Activated CD8-positive, alpha-beta T cell treated with anti-CD3 and anti-CD28 coated beads for 36 hours (primary cell): ENCODE measurements around the gene FAM25G. TPM values are rescaled to one million over a fixed set of nuclear protein-coding genes. Genes with fewer than 3 reads are reported as not detected.
"Not testable (repeated sequence)": the region's sequence is repeated elsewhere in the genome, so short reads cannot be mapped to it uniquely, and the experiment has no call there.

ENCODE experiments used
- ATAC-seq: fragments of 200-7000 bp; cut with Tn5 transposase; one replicate; pipeline ENCODE4 v1.10.0; 2021; ENCODE audit warnings: mild to moderate bottlenecking, moderate library complexity
- CTCF ChIA-PET: fragments of 350-600 bp; sonication (Branson Sonifier 250); formaldehyde crosslinking; loops from one replicate; lab custom pipeline; 2021; ENCODE audit warnings: antibody characterized with exemption; lab: Charles Lee
- POLR2A ChIA-PET: fragments of 350-600 bp; sonication (Branson Sonifier 250); formaldehyde crosslinking; loops from one replicate; lab custom pipeline; 2021; ENCODE audit warnings: antibody characterized with exemption; lab: Charles Lee
- DNase-seq: peaks from one replicate; pipeline ENCODE4 v3.0.0-alpha.2; 2020
- H3K27ac Mint-ChIP-seq: one replicate; pipeline ENCODE4 v1.8.0; 2021; ENCODE audit warnings: mild to moderate bottlenecking, mixed read lengths
- H3K27me3 Mint-ChIP-seq: one replicate; pipeline ENCODE4 v1.8.0; 2021; ENCODE audit warnings: mixed read lengths
- H3K36me3 Mint-ChIP-seq: one replicate; pipeline ENCODE4 v1.8.0; 2021; ENCODE audit warnings: low read depth, mixed read lengths
- H3K4me1 Mint-ChIP-seq: one replicate; pipeline ENCODE4 v1.8.0; 2021; ENCODE audit warnings: low read depth, mixed read lengths
- H3K4me3 Mint-ChIP-seq: one replicate; pipeline ENCODE4 v1.8.0; 2021; ENCODE audit warnings: mild to moderate bottlenecking, moderate library complexity, mixed read lengths
- H3K9me3 Mint-ChIP-seq: one replicate; pipeline ENCODE4 v1.8.0; 2021; ENCODE audit warnings: mixed read lengths
- intact Hi-C: fragments of 100-400 bp; cut with micrococcal nuclease; formaldehyde crosslinking; loops from one replicate; pipeline ENCODE4 v1.10.0; 2022
- total RNA-seq, 2 experiments: library from RNA; stranded (reverse); gene quantifications; one replicate each; pipeline ENCODE4 v1.2.3, GENCODE V29; 2021
- TF ChIP-seq, protein P1 (sequence below): fragments of 200-600 bp; IDR thresholded peaks from one replicate; pipeline ENCODE4 v1.8.0; 2022; ENCODE audit warnings: antibody characterized with exemption, mild to moderate bottlenecking

Gene FAM25G
- total RNA-seq, 2 experiments from 2014 or later: not detected

DNA sequence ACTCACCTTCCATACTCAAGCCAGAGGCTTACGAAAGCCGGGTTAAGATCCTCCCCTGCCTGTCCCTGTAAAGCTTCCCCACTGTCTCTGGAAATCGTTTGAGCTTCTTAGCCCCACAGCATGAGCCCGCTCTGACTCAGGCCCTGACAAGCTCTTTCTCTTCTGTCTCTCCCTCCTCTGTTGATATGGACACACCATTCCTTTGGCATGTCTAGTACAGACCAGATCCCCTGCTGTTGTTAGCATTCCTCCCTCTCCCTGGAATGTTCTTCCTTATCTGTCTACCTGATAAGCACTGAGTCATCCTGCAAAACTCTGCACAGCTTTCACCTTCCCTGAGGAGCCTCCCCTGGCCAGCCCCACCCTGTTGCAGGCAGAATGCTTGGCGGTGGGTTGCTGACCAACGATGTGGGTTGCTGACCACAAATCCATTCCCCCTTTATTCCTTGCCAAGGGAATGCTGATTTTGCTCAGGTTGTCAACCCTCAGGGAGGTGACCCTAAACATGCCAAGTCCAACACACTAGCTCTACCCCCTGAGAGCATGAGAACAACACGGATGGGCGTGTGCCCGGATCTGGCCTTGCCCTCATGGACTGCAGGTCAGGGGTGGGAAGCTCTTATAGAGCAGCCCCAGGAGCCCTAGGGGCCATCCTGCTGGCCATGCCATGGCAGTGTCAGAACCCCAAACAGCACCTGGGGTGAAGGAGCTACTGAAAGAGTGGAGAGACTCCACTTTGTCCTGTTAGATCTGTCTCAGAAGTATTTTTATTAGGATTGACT is 28.7 kb downstream of the FAM25G start:
- ATAC-seq, H3K27ac Mint-ChIP-seq, H3K9me3 Mint-ChIP-seq, H3K27me3 Mint-ChIP-seq, DNase-seq, POLR2A ChIA-PET, intact Hi-C loops, H3K4me3 Mint-ChIP-seq, H3K36me3 Mint-ChIP-seq, CTCF ChIA-PET, H3K4me1 Mint-ChIP-seq: not testable (repeated sequence)

DNA sequence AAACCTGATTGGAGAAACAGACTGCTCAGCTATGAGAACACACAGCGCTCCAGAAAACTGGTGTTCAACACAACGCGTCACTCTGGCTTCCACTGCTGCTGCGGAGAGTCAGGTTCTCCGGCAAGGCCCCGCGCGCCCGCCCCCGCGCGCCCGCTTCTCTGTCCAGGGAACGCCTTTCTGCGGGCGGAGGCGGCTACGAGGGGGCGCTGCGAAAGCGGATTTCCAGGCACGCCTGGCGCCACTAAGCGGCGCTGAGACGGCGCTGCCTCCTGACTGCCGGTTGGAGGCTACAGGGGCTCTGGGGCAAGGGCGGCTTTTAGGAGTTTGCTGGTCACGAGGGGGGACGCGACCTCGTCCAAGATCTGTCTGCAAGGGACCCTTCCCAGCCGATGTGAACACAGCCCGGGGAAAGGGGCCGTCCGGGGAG is 30.2 kb downstream of the FAM25G start:
- H3K4me1 Mint-ChIP-seq, H3K27me3 Mint-ChIP-seq, H3K36me3 Mint-ChIP-seq, CTCF ChIA-PET, H3K9me3 Mint-ChIP-seq, POLR2A ChIA-PET, H3K27ac Mint-ChIP-seq, intact Hi-C loops: not testable (repeated sequence)
- peak overlapping the region; percentile 14 for H3K4me3 Mint-ChIP-seq
- DNase-seq (peak; percentile 52), ATAC-seq (peak; percentile 93)
- TF ChIP-seq, protein P1, sequence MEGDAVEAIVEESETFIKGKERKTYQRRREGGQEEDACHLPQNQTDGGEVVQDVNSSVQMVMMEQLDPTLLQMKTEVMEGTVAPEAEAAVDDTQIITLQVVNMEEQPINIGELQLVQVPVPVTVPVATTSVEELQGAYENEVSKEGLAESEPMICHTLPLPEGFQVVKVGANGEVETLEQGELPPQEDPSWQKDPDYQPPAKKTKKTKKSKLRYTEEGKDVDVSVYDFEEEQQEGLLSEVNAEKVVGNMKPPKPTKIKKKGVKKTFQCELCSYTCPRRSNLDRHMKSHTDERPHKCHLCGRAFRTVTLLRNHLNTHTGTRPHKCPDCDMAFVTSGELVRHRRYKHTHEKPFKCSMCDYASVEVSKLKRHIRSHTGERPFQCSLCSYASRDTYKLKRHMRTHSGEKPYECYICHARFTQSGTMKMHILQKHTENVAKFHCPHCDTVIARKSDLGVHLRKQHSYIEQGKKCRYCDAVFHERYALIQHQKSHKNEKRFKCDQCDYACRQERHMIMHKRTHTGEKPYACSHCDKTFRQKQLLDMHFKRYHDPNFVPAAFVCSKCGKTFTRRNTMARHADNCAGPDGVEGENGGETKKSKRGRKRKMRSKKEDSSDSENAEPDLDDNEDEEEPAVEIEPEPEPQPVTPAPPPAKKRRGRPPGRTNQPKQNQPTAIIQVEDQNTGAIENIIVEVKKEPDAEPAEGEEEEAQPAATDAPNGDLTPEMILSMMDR: peak; percentile 25

DNA sequence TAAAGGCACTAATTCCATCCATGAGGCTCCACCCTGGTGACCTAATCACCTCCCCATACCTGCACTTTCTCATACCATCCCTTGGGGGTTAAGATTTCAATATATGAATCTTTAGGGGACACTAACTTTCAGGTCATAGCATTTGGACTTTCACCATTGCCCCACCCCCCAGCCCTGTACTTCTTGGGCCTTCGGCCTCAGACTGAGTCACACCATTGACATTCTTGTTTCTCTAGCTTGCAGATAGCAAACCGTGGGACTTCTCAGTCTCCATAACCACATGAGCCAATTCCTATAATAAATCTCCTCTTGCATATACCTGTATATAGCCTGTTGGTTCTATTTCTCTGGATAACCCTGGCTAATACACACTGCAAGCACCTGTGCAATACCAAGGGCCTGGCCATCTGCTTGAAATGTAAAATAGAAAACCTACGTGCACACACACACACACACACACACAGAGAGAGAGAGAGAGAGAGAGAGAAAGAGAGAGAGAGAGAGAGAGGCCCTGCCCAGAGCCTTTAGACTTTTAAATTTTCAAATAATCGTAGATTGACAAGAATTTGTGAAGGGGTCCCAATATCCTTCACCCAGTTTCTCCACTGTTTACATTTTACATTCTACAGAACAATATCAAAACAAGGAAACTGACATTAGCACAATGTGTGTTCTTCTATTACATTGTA is 32.9 kb downstream of the FAM25G start:
- no peaks in the 10 kb centered on the region for H3K9me3 Mint-ChIP-seq
- H3K36me3 Mint-ChIP-seq: no peaks in the 10 kb centered on the region
- no peak overlapping the region for H3K27ac Mint-ChIP-seq
- no peak overlapping the region for H3K4me3 Mint-ChIP-seq
- H3K4me1 Mint-ChIP-seq: peaks cover 5% of the 10 kb centered on the region
- intact Hi-C loops: no loop called here
- CTCF ChIA-PET: no interaction called here
- peaks cover 12% of the 10 kb centered on the region for H3K27me3 Mint-ChIP-seq
- ATAC-seq (no peak), DNase-seq (no peak)
- TF ChIP-seq, protein P1: no peak
- POLR2A ChIA-PET: no interaction called here

DNA sequence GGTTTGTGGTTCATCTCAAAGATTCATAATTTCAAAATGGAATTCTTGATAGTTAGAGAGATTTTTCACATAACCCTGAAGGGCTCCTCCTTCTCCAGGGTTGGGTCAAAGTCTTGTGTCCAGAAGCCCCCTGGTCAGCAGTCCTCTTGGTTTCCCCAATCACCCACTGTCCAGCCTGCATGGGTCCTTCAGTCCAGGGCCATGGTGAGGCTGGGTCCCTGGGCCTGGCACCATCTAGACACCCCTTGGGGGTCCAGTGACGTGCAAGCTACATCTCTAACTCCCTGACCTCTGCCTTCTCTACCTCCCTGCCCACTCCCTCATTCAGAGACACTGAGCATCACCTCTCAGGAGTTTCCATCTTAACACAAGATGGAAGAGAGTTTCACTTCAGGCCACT is 33.7 kb downstream of the FAM25G start:
- CTCF ChIA-PET: no interaction called here
- H3K36me3 Mint-ChIP-seq: no peaks in the 10 kb centered on the region
- peaks cover 13% of the 10 kb centered on the region for H3K27me3 Mint-ChIP-seq
- TF ChIP-seq, protein P1: no peak
- POLR2A ChIA-PET: no interaction called here
- intact Hi-C loops: no loop called here
- peaks cover 5% of the 10 kb centered on the region for H3K4me1 Mint-ChIP-seq
- no peak for DNase-seq
- no peak overlapping the region for H3K4me3 Mint-ChIP-seq
- no peak overlapping the region for H3K27ac Mint-ChIP-seq
- ATAC-seq: no peak
- H3K9me3 Mint-ChIP-seq: no peaks in the 10 kb centered on the region

DNA sequence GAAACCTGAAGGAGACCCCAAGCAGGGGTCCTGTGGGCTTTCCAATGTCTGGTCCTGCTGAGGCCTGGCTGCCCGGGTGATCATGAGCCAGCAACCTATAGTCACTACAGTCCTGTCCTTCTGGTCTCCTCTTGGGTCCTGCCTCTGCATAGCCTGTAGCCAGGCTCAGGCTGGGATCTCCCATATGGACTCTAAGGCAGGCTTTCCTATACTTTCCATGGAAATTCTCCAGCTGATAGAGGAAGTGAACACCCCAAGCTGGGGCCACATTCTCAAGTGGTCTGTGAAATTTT is 34.0 kb downstream of the FAM25G start:
- ChIA-PET POLR2A (no interaction called here), CTCF (no interaction called here)
- TF ChIP-seq, protein P1: no peak
- H3K36me3 Mint-ChIP-seq: no peaks in the 10 kb centered on the region
- ATAC-seq: no peak
- DNase-seq: no peak
- H3K4me3 Mint-ChIP-seq: no peak overlapping the region
- intact Hi-C loops: no loop called here
- no peaks in the 10 kb centered on the region for H3K9me3 Mint-ChIP-seq
- peaks cover 5% of the 10 kb centered on the region for H3K4me1 Mint-ChIP-seq
- H3K27ac Mint-ChIP-seq: no peak overlapping the region
- H3K27me3 Mint-ChIP-seq: peaks cover 13% of the 10 kb centered on the region
